HG03280 (cell line): ENCODE results near the gene TOR4A.
"Not testable (repeated sequence)": the region's sequence is repeated elsewhere in the genome, so short reads cannot be mapped to it uniquely, and the experiment has no call there.

Source experiments
- ATAC-seq: cut with Tn5 transposase; IDR thresholded peaks from one replicate; pipeline ENCODE4 v1.9.1; 2021; ENCODE audit warnings: mild to moderate bottlenecking, moderate library complexity; ENCODE audit not compliant: unreplicated experiment

The TOR4A gene

GRCh38 chr9:137251490-137252268 is 25.8 kb upstream of the TOR4A start:
- ATAC-seq = no peak

DNA sequence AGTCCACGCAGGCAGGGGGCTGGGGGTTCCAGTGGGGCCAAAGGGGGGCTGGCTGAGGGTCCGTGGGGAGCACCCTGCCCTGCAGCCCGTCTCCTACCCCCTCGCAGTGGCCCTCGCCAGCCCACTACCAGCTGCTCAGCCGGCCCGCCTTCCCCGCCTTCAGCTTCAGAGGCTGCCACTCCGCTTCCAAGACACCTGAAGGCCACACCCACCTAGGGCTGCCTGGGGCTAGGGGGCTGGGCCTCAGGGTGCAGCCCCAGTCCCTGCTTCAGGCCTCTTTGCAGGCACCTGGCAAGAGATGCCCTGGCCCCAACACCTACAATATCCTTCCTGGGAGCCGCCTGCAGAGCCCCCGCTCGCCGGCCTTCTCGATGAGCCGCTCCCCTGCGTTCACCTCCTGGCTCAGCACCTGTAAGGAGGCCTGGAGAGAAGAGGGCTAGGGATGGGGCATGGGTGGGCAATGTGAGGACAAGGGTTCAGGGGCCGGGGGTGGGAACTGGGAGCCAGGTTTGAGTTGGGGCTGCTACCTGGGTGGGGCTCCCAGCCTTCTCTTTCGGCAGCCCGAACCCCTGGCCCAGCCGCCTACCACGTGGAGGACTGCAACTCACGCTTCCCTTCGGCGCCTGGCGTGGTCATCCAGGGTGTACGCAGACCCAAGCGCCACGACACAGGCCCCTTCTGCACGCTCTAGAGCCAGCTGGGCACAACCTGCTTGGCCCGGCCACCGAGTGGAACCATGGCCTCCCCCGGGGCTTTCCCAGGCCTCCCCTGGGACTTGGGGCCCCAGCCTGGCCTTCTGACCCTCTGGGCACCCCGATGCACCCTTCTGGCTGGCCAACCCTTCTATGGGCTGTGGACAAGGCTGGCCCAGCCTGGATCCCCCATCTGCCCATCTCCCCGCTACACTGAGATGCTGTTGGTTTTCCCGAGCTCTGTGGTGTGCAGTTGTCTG is 24.7 kb upstream of the TOR4A start:
- no peak for ATAC-seq

- no peak for ATAC-seq
These were observed 23.6 kb upstream of the TOR4A start for GRCh38 chr9:137253717-137254623.

- ATAC-seq = peak; percentile 82
These were observed 22.7 kb upstream of the TOR4A start, which contains the start of gene NELFB for GRCh38 chr9:137254624-137255447. TSS of gene NELFB (plus strand) at chr9:137255327.

GRCh38 chr9:137255448-137256114 is 21.9 kb upstream of the TOR4A start:
- ATAC-seq = no peak

GRCh38 chr9:137256362-137256761 is 21.2 kb upstream of the TOR4A start:
- ATAC-seq = no peak

- ATAC-seq = no peak
These were observed 20.7 kb upstream of the TOR4A start for GRCh38 chr9:137256856-137257255.

- not testable (repeated sequence) for ATAC-seq
These were observed 15.2 kb upstream of the TOR4A start for GRCh38 chr9:137262173-137262908.

DNA sequence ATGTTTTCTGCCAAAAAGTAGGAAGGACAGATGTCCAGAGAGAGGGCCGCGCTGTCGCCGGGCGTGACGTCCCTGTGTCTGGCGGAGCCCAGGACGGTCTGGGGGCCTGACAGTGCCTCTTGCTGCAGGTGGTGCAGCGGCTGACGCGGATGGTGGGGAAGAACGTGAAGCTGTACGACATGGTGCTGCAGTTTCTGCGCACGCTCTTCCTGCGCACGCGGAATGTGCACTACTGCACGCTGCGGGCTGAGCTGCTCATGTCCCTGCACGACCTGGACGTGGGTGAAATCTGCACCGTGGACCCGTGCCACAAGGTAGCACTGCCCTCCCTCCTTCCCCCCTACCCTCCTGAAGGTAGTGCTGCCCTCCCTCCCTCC is 14.6 kb upstream of the TOR4A start:
- no peak for ATAC-seq

DNA sequence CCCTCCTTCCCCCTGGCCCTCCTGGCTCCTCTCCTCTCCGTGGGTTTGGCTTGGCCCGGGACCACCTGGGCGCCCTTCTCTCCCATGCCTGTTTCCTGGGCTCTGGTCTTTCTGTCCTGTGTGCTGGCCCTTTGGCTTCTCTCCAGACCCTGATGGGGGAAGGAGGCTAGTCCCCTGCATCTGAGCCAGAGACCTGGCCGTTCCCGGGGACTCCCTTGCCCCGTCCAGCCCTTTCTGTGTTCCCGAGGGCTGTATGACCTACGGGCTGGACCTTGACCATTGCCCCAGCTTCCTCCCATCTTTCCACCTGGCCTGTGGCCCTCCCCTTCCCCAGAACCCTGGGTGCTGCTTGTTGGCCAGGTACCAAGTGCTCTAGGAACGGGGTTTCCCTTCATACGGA is 14.0 kb upstream of the TOR4A start:
- no peak for ATAC-seq

DNA sequence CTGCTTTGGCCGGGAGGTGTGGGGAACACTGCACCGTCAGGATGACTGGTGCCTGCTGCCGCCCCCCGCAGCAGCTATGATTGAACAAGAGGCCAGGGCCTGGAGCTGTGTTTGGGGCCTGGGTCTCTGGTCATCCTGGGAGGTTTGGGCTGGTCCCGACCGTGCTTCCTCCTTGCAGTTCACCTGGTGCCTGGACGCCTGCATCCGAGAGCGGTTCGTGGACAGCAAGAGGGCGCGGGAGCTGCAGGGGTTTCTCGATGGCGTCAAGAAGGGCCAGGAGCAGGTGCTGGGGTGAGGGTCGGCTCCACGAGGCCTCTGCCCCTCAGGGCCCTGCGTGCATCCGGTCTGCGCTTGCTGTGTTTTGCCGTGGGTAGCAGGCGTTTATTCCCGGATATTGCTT is 13.5 kb upstream of the TOR4A start:
- no peak for ATAC-seq

DNA sequence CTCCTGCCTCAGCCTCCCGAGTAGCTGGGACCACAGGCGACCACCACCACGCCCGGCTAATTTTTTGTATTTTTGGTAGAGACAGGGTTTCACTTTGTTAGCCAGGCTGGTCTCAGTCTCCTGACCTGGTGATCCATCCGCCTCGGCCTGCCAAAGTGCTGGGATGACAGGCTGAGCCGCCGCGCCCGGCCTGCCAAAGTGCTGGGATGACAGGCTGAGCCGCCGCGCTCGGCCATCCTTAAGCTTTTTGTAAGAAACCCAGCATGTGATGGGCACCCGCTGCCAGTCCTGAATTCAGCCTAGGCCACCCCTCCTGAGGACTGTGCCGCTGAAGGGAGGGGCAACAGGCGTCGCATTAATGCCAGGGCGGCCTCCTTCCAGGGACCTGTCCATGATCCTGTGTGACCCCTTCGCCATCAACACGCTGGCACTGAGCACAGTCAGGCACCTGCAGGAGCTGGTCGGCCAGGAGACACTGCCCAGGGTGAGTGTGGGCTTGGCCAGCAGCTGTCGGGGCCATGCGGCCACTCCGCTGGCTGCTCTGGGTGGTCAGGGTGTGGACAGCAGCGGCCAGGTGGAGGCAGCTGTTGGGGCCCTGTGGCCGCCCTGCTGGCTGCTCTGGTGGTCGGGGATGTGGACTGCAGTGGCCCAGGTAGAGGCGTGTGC is 11.9 kb upstream of the TOR4A start:
- ATAC-seq = no peak

DNA sequence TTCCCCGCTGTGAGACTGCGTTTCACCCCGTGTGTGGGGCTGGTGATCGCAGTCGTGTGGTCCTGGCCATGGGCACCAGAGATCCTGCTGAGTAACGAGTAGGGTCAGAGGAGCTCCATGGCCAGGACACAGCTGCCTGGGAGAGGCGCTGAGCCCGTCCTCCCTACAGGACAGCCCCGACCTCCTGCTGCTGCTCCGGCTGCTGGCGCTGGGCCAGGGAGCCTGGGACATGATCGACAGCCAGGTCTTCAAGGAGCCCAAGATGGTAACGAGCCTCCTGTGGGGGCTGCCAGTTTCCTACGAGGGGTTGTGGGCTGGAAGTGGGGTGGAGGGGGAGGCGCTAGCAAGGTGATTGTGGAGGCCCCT is 11.4 kb upstream of the TOR4A start:
- ATAC-seq = no peak

- no peak for ATAC-seq
These were observed 10.7 kb upstream of the TOR4A start for GRCh38 chr9:137266585-137267453.

DNA sequence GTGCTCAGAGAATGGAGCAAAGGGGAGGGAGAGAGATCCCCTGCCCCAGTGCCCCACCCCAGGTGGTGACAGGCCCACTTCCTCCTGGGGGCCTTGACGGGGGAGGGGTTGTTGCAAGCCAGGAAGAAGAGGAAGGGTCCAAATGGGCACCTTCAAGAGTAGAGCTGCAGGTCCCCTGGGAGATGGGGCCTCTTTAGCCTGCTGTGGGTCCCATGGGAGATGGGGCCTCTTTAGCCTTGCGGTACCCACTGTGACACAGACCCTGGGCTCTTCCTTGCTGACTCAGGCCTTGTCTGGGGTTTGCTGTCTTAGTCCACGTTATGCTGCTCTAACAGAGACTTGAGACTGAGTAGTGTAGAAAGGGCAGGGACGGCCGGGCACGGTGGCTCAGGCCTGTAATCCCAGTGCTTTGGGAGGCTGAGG is 9.6 kb upstream of the TOR4A start:
- no peak for ATAC-seq

GRCh38 chr9:137268538-137269201 is 8.9 kb upstream of the TOR4A start:
- no peak for ATAC-seq
